SH-SY5Y (cell line): Measurements from ENCODE around the gene ZSCAN10.

Source experiments
- GATA2 ChIP-seq: IDR thresholded peaks from 2 replicates; pipeline ENCODE4 v1.6.1; 2011; ENCODE audit warnings: mild to moderate bottlenecking, low read depth, low read length
- GATA3 ChIP-seq: IDR thresholded peaks from 2 replicates; pipeline ENCODE4 v1.6.1; 2011; ENCODE audit warnings: low read depth, mild to moderate bottlenecking, low read length, moderate library complexity

Gene ZSCAN10

DNA sequence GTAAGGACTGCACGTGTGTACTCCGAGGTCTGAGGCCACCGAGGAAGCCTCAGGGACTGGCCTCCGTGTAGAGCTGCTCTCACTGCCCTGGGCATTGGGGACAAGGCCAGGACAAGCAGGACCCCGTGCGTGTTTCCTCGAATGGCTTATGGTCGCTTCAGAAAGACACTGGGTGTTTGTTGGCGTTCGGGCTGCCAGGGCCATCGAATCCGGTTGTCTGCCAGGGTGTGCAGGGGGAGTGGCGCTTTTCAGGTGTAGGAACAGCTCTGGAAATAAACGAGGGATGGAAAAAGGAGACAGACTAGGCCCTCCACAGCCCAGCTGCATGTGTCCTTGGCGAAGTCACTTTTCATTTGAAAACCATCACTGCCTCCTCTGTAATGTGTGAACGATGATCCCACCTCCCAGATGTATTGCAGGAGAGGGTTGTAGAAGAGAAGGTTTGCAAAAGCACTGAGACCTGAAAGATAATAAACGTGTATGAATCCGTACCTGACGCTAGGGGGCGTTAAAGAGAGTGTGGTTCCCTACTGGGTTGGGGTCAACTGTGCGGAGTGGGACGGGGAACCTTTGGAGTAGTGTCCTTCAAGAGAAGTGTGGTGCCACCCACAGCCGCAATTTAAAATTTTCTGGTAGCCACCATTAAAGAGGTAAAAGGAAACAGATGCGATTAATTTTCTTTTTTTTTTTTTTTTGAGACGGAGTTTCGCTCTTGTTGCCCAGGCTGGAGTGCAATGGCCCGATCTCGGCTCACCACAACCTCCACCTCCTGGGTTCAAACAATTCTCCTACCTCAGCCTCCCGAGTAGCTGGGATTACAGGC is 2.1 kb upstream of the ZSCAN10 start:
- no peak for TF ChIP-seq GATA2
- no peak for TF ChIP-seq GATA3

GRCh38 chr16:3099732-3100499 is 822 bp upstream of the ZSCAN10 start:
- TF ChIP-seq GATA3 (no peak), GATA2 (no peak)

DNA sequence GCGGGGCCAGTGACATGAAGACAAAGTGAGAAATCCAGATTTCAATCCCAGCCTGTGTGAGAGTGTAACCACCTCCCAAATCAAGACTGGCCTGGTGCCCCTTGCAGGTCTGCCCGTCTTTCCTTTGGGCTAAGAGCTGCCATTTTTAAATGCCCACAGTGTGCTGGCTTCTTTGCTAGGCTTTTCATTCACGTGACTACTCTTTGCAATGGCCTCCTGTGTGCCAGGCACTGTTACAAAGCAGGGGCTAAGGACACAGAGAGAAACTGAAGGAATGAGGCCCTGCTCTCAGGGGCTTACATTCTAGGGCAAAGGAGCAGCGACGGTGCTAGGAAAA is 269 bp upstream of the ZSCAN10 start:
- no peak for TF ChIP-seq GATA2
- no peak for TF ChIP-seq GATA3

DNA sequence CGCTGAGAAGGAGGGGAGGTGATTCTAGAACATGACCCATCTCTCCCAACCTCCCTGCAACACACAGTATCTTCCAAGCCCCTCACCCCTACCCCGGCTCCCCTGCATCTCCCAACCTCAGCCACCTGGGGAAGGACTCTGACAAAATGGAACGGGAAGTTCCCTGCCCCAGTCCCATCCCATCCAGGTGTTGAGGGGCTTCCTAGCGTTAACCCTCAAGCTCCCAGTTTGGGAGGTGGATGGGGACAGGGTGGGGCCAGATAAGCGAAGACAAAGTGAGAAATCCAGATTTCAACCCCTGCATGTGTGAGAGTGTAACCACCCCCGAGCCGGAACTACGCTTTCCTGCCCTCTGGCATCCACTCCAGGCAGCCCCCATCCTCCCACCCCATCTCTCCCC is 1.8 kb downstream of the ZSCAN10 start:
- TF ChIP-seq GATA3 (no peak), GATA2 (no peak)

- no peak for TF ChIP-seq GATA3
- no peak for TF ChIP-seq GATA2
These were observed 2.7 kb downstream of the ZSCAN10 start for GRCh38 chr16:3096362-3096761.

- TF ChIP-seq GATA2: no peak
- TF ChIP-seq GATA3: no peak
These were observed 3.2 kb downstream of the ZSCAN10 start for GRCh38 chr16:3095869-3096268.

GRCh38 chr16:3094289-3095027 is 4.6 kb downstream of the ZSCAN10 start:
- TF ChIP-seq GATA3 (no peak), GATA2 (no peak)

DNA sequence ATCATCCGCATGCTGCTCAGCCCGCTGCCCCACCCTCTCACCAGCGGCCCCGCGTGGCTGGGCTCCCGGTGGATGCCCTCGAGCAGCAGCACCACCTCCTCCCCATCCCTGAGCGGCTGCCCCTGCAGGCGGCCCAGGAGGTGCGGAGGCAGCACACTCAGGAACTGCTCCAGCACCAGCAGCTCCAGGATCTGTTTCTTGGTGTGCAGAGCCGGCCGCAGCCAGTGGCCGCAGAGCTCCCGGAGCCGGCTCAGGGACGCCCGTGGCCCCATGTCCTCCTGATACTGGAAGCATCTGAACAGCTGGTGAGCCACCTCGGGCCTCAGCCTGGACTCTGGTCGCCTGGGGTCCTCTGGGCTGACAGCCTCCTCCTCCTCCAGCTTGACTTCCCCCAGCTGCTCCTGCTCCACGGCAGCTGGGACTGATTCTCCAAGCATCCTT is 6.6 kb downstream of the ZSCAN10 start:
- TF ChIP-seq GATA2: no peak
- TF ChIP-seq GATA3: no peak

- TF ChIP-seq GATA3 (no peak), GATA2 (no peak)
These were observed 7.5 kb downstream of the ZSCAN10 start for GRCh38 chr16:3091551-3091950.

- TF ChIP-seq GATA2: no peak
- no peak for TF ChIP-seq GATA3
These were observed 9.1 kb downstream of the ZSCAN10 start for GRCh38 chr16:3089717-3090592.

GRCh38 chr16:3088925-3089716 is 10.0 kb downstream of the ZSCAN10 start:
- TF ChIP-seq GATA3 (no peak), GATA2 (no peak)

- TF ChIP-seq GATA3: no peak
- no peak for TF ChIP-seq GATA2
These were observed 10.6 kb downstream of the ZSCAN10 start for GRCh38 chr16:3088450-3088849.
